Neural cell (in vitro differentiated cells): Measurements from ENCODE around the gene STX18.

Source experiments
- CTCF ChIP-seq: fragments of 450-650 bp; IDR thresholded peaks from 2 replicates; pipeline ENCODE4 v1.5.1; 2014; ENCODE audit warnings: antibody characterized with exemption, mild to moderate bottlenecking, moderate library complexity; ENCODE audit not compliant: poor library complexity, severe bottlenecking
- EP300 ChIP-seq: fragments of 450-650 bp; conservative IDR thresholded peaks from 2 replicates; pipeline ENCODE4 v1.6.1; 2014; ENCODE audit warnings: antibody characterized with exemption, mild to moderate bottlenecking, moderate library complexity; ENCODE audit not compliant: poor library complexity, severe bottlenecking
- POLR2AphosphoS5 ChIP-seq: IDR thresholded peaks from 2 replicates; pipeline ENCODE4 v1.6.1; 2012
- REST ChIP-seq: IDR thresholded peaks from 2 replicates; pipeline ENCODE4 v1.6.1; 2012; ENCODE audit warnings: borderline replicate concordance

- TF ChIP-seq CTCF (no peak), REST (no peak), EP300 (no peak), POLR2AphosphoS5 (no peak)
Observed at GRCh38 chr4:4521731-4522130, 20.1 kb downstream of the STX18 start.
